Stomach smooth muscle (tissue), 2 donors: Measurements from ENCODE around the gene ZGPAT.
A peak's percentile ranks its signal among the peaks of the same experiment; 100 is the strongest.

Experiments
- H3K27ac ChIP-seq: one replicate; pipeline ENCODE4 v1.7.0; 2013; ENCODE audit warnings: mild to moderate bottlenecking, low read length, inconsistent platforms
- H3K27me3 ChIP-seq, 2 donors: one replicate each; pipeline ENCODE4 v1.7.0; 2013; ENCODE audit warnings: low read length in 2 of 2; ENCODE audit not compliant: insufficient read depth in 2 of 2, control insufficient read depth in 1 of 2
- H3K36me3 ChIP-seq, 2 donors: one replicate each; pipeline ENCODE4 v1.7.0; 2013; ENCODE audit warnings: low read length in 2 of 2; ENCODE audit not compliant: control insufficient read depth in 2 of 2, insufficient read depth in 2 of 2
- H3K4me1 ChIP-seq: one replicate; pipeline ENCODE4 v1.7.0; 2013; ENCODE audit warnings: low read length; ENCODE audit not compliant: control insufficient read depth, insufficient read depth
- H3K4me3 ChIP-seq, 2 donors: one replicate each; pipeline ENCODE4 v1.7.0; 2013; ENCODE audit warnings: low read length in 2 of 2
- H3K9ac ChIP-seq, 2 donors: one replicate each; pipeline ENCODE4 v1.7.0; 2013; ENCODE audit warnings: low read length in 2 of 2, mild to moderate bottlenecking in 1 of 2
- H3K9me3 ChIP-seq, 2 donors: one replicate each; pipeline ENCODE4 v1.7.0; 2013; ENCODE audit warnings: low read length in 2 of 2; ENCODE audit not compliant: control insufficient read depth in 2 of 2
- donor health status: healthy.
- donor health status: Pancreatic carcinoma.

Gene ZGPAT

DNA sequence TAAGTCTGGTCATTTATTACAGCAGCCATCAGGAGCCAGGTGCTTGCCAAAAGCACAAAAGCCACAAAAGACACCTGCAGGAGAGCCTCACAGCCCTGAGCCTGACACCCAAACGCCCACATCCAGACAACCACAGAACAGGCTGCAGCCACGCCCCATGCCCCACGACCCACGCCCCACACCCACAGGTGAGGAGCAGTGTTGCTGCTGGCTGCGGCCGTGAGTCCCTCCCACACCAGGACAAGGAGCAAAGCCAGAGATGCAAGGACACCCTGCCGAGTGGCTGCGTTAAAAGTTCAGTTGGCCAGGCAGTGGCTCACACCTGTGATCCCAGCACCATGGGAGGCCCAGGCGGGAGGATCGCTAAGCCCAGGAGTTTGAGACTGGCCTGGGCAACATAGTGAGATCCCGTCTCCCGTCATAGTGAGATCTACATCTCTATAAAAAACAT, 74.7 kb downstream of the ZGPAT start:
- Histone ChIP-seq H3K36me3 (no peaks in the 10 kb centered on the region), H3K4me3 (no peak overlapping the region), H3K4me1 (peaks cover 3% of the 10 kb centered on the region)

DNA sequence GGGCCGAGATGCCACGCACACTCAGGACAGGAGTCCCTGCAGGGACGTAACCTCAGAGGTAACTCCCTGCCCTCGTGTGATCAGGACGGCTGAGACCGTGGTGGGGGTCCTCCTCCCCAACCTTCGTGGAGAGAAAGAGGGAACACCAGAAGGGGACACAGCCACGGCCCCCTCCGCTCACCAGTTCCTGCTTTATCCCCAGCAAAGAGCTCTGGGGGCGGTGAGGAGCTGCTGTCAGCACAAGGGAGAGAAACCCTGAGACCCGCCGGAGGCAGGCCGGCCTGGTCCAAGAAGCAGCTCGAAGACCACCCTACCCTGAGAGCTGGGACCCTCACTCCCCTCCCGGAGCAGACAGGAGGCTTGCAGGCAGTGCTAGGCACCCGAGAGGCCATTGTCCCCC, 76.1 kb downstream of the ZGPAT start:
- no peaks in the 10 kb centered on the region for H3K27me3 ChIP-seq
- H3K9me3 ChIP-seq, result no peaks in the 10 kb centered on the region
- no peak overlapping the region for H3K27ac ChIP-seq
- no peak overlapping the region for H3K9ac ChIP-seq
- no peaks in the 10 kb centered on the region for H3K36me3 ChIP-seq
- H3K4me3 ChIP-seq, result no peak overlapping the region
- peaks cover 3% of the 10 kb centered on the region for H3K4me1 ChIP-seq

More for the DNA sequence above, 74.7 kb downstream of the ZGPAT start:
- H3K9ac ChIP-seq, result no peak overlapping the region
- peaks cover 0 to 2% of the 10 kb centered on the region in 2 donors for H3K9me3 ChIP-seq
- no peaks in the 10 kb centered on the region for H3K27me3 ChIP-seq
- H3K27ac ChIP-seq, result no peak overlapping the region

DNA sequence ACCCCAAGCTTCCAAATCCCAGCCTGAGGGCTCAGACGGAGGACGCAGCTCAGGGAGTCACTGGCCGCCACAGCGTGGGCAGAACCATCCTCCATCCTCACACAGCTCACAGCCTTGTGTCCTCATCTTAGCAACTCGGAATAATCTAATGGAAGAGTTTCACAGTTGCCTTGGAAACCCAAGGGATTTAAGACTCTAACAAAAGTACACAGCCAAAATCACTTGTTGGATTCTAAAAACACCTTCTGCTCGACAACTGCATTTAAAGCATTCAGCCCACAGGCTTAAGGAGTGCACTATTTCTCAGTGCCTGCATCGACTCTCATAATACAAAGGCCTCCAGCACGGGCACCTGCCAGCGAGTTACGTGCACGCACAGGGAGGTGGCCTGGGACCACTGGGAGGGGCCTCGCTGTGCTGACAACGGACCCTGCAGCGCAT, 77.9 kb downstream of the ZGPAT start:
- H3K27ac ChIP-seq, result no peak overlapping the region

More for the DNA sequence above, 77.9 kb downstream of the ZGPAT start:
- H3K9me3 ChIP-seq, result no peaks in the 10 kb centered on the region
- no peak overlapping the region for H3K4me3 ChIP-seq
- peaks cover 3% of the 10 kb centered on the region for H3K4me1 ChIP-seq
- no peaks in the 10 kb centered on the region for H3K27me3 ChIP-seq
- peaks cover 0 to 9% of the 10 kb centered on the region in 2 donors for H3K36me3 ChIP-seq
- peak overlapping the region in 1 of 2 donors; percentile 2 for H3K9ac ChIP-seq
